Body of pancreas (tissue), 4 donors: ENCODE data around the gene FSCB.

Experiments used
- POLR2A ChIP-seq, 3 donors: fragments of 450-650 bp; IDR thresholded peaks; one replicate each; pipeline ENCODE4 v1.6.1; 2016; ENCODE audit warnings: antibody characterized with exemption in 3 of 3, mild to moderate bottlenecking in 2 of 3
- TF ChIP-seq, protein P1 (sequence below), 7 experiments: fragments of 450-650 bp in 4 of 7; fragments of 200-600 bp in 3 of 7; sonication (generic) in 3 of 7; IDR thresholded peaks; one replicate each; pipeline ENCODE4 v1.5.1; 2016 to 2019; ENCODE audit warnings: antibody characterized with exemption in 7 of 7

DNA sequence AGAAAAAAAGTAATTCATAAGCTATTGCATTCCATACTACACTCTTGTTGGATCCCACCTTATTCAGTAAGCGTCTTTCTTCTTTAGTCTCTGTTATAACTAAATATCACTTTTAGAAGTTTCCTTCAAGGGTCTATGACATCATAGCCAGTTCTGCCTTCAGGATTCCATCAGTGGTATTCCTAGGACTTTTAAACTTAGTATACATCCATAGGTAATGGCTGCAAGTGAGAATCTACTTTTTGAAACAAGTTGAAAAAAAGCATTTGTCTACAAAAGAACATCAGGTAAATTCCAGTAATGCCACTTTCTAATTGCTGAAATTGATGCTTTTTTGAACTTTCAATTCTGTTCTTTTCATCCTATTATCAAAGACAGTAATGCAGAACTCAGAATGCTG lies at the start of gene FSCB:
- TF ChIP-seq, protein P1, sequence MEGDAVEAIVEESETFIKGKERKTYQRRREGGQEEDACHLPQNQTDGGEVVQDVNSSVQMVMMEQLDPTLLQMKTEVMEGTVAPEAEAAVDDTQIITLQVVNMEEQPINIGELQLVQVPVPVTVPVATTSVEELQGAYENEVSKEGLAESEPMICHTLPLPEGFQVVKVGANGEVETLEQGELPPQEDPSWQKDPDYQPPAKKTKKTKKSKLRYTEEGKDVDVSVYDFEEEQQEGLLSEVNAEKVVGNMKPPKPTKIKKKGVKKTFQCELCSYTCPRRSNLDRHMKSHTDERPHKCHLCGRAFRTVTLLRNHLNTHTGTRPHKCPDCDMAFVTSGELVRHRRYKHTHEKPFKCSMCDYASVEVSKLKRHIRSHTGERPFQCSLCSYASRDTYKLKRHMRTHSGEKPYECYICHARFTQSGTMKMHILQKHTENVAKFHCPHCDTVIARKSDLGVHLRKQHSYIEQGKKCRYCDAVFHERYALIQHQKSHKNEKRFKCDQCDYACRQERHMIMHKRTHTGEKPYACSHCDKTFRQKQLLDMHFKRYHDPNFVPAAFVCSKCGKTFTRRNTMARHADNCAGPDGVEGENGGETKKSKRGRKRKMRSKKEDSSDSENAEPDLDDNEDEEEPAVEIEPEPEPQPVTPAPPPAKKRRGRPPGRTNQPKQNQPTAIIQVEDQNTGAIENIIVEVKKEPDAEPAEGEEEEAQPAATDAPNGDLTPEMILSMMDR (IDR thresholded peaks at IDR 0.05): no peak
- TF ChIP-seq POLR2A (IDR thresholded peaks at IDR 0.05): no peak
